AG09319 (cell line): ENCODE measurements around the gene SIRPB2.

ENCODE experiments used
- DNase-seq: peaks from one replicate; pipeline ENCODE4 v3.0.0-alpha.2; 2010; ENCODE audit warnings: low read depth; ENCODE audit errors: extremely low read depth
- TF ChIP-seq, protein P1 (sequence below): IDR thresholded peaks from 2 replicates; pipeline ENCODE4 v1.5.1; 2011; ENCODE audit warnings: low read depth, mild to moderate bottlenecking, inconsistent platforms, low read length, moderate library complexity

SIRPB2 gene

DNA sequence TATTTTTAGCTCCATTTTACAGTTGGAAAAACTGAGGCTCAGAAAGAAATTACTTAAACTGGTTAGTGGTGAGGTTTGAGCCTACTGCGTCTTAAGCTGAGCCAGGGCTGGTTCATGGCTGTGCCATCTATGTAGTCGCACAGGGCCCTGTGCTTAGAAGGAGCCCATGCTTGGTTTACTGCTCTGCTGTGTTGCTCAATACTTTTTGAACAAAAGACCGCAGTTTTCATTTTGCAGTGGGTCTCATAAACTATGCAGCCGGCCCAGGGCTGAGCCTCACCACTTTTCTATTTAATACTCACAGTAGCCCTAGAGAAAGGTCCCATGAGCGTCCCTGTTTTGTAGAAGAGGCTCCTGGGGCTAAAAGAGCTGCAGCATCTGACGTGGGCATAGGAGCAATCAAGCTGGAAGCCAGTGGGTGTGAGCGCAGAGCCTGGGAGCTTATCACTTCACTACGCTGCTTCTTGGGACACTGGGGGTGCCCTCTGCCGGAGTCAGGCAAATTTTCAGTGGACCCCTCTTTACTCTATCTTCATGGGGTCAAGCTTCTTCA, 501 bp downstream of the SIRPB2 start:
- no peak for DNase-seq
- TF ChIP-seq, protein P1, sequence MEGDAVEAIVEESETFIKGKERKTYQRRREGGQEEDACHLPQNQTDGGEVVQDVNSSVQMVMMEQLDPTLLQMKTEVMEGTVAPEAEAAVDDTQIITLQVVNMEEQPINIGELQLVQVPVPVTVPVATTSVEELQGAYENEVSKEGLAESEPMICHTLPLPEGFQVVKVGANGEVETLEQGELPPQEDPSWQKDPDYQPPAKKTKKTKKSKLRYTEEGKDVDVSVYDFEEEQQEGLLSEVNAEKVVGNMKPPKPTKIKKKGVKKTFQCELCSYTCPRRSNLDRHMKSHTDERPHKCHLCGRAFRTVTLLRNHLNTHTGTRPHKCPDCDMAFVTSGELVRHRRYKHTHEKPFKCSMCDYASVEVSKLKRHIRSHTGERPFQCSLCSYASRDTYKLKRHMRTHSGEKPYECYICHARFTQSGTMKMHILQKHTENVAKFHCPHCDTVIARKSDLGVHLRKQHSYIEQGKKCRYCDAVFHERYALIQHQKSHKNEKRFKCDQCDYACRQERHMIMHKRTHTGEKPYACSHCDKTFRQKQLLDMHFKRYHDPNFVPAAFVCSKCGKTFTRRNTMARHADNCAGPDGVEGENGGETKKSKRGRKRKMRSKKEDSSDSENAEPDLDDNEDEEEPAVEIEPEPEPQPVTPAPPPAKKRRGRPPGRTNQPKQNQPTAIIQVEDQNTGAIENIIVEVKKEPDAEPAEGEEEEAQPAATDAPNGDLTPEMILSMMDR = no peak

GRCh38 chr20:1489764-1490436, 1.3 kb downstream of the SIRPB2 start:
- TF ChIP-seq, protein P1 = no peak
- DNase-seq = no peak

DNA sequence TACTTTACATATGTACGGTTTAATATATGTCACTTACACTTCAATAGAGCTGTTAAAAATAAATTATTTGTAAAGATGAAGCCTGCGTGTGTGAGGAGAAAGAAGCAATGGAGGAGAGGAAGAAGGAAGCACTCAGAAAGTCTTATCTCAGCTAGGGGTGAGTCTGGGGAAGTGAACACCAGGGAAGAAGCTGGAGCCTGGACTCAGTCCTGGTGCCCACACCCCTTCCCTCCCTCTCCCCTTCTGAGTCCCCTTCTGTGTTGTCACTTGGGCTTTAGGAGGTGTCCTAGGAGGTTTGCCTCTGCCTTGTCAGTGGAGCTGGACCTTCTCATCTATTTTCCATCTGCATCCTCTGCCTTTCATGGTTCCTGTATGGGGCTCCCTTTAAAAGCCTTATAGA, 1.9 kb downstream of the SIRPB2 start:
- DNase-seq = no peak

DNA sequence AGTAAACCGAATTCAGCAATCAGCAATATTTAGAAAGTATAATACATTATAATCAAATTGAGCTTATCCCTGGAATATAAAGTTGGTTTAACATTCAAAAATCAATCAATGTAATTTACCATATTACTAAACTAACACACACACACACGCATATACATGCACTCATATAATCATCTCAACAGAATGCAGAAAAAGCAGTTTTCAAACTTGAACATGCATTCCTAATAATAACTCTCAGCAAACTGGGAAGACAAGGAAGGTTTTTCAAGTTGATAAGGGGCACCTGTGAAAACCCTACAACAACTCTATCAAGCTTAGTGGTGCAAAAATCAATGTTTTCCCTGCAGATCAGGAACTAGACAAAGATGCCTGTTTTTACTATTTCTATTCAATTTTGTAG, 4.7 kb downstream of the SIRPB2 start:
- DNase-seq = no peak
- TF ChIP-seq, protein P1 = no peak

More for the DNA sequence above, 1.9 kb downstream of the SIRPB2 start:
- TF ChIP-seq, protein P1 = no peak

DNA sequence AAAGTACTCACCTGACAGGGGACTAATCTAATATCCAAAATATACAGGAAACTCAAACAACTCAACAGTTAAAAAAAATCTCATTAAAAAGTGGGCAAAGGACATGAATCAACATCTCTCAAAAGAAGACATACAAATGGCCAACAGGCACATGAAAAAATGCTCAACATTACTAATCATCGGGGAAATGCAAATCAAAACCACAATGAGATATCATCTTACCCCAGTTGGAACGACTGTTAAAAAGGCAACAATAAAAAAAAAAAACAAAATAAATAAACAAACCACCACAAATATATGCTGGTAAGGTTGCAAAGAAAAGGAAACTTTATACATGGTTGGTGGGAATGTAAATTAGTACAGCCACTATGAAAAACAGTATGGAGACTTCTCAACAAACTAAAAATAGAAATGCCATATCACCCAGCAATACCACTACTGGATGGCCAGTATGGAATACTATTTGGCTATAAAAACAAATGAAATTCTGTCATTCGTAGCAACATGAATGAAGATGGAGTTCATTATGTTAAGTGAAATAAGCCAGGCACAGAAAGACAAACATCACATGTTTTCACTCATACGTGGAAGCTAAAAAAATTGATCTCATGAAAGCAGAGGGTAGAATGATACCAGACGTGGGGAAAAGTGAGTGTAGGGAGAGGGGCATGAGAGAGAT, 6.6 kb downstream of the SIRPB2 start:
- DNase-seq = no peak
- TF ChIP-seq, protein P1 = no peak

- TF ChIP-seq, protein P1 = no peak
- no peak for DNase-seq
These were observed 11.2 kb downstream of the SIRPB2 start for GRCh38 chr20:1479831-1480595.
